Measurements from ENCODE around the gene KAZN. TPM values are rescaled to one million over a fixed set of nuclear protein-coding genes. Genes with fewer than 3 reads are reported as not detected.

Gene KAZN
- total and polyA plus RNA-seq, 2 donors (not counting 1 experiment from before 2014, with no cell fraction given) = 3.4 to 5.0 TPM

DNA sequence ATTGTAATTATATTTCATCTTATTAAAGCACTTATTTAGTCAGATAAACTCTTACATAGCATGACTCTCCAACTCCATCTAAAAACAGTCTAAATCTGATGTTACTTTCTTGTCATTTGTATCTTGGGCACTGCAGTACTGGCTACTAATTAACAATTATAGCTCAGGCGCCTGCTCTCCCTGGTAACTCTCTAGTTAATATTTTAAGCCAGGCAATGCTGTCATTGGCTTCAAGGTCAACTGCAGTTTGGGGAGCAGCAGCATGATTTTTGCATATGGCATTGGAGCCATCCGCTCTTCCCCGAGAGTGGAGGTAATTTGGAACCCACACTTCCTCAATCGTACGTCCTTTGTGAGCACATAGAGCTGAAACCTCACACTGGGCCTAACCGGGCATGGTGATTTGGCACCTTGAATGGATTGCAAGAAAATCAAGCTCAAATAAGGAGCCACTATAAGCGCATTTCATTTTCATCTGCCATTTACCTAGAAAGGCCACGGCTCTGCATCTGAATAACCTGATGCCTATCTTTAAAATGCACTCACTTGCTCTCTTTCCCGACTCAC lies 187.7 kb downstream of the KAZN start:
- DNase-seq (ENCODE audit: low read depth in 2 of 2) = no peak
- H3K79me2 ChIP-seq (ENCODE audit: control insufficient read depth, insufficient read depth, low read length) = no peaks in the 10 kb centered on the region
- TF ChIP-seq CTCF (conservative IDR thresholded peaks at IDR 0.05 in 1 of 2, IDR thresholded peaks at IDR 0.05 in 1 of 2; ENCODE audit: low read depth in 1 of 2, low read length in 2 of 2) (no peak), EZH2 (IDR thresholded peaks at IDR 0.05; ENCODE audit: low read length, missing control alignments) (no peak)
- no peak overlapping the region for H3K4me3 ChIP-seq (replicated peaks in 1 of 4; ENCODE audit: control extremely low read depth in 1 of 4, insufficient read depth in 1 of 4, low read depth in 3 of 4, low read length in 4 of 4)
- no peaks in the 10 kb centered on the region for H4K20me1 ChIP-seq (ENCODE audit: control insufficient read depth, extremely low read depth, insufficient read depth, low read length)
- H3K36me3 ChIP-seq (ENCODE audit: control insufficient read depth, insufficient read depth, low read length) = no peaks in the 10 kb centered on the region
- no peak overlapping the region for H3K4me2 ChIP-seq (ENCODE audit: extremely low read depth, insufficient read depth, low read length)
- H3K9ac ChIP-seq (ENCODE audit: insufficient read depth, low read length) = no peak overlapping the region
- H3K9me3 ChIP-seq (ENCODE audit: control insufficient read depth, insufficient read depth, low read depth, low read length) = no peaks in the 10 kb centered on the region
- no peak overlapping the region for H2AFZ ChIP-seq (ENCODE audit: low read length)
- no peak overlapping the region for H3K27ac ChIP-seq (ENCODE audit: insufficient read depth, low read length)
- H3K27me3 ChIP-seq (ENCODE audit: control insufficient read depth, insufficient read depth, low read length) = no peaks in the 10 kb centered on the region
- H3K4me1 ChIP-seq (ENCODE audit: control insufficient read depth, extremely low read depth, insufficient read depth, low read length) = no peaks in the 10 kb centered on the region

DNA sequence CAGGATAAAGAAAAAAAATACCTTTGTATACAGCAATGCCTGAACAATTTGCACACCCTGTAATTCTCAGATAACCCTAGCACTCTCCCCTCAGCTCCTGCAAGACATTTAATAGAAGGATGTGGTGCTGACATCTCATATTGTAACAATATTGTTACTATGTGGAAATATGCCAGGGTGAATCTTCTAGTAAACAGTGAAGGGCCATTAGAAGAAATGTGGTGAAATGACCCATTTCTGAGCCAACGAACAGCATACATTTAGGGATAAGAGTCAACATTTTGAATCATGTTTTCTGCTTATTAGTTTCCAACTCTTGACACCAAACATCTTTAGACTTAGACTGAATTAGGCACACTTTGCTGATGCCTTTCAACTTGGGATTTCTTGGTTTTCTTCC lies 188.2 kb downstream of the KAZN start:
- Histone ChIP-seq H3K4me3 (replicated peaks in 1 of 4; ENCODE audit: control extremely low read depth in 1 of 4, insufficient read depth in 1 of 4, low read depth in 3 of 4, low read length in 4 of 4) (no peak overlapping the region), H3K36me3 (ENCODE audit: control insufficient read depth, insufficient read depth, low read length) (no peaks in the 10 kb centered on the region)
- DNase-seq (ENCODE audit: low read depth in 2 of 2) = no peak

DNA sequence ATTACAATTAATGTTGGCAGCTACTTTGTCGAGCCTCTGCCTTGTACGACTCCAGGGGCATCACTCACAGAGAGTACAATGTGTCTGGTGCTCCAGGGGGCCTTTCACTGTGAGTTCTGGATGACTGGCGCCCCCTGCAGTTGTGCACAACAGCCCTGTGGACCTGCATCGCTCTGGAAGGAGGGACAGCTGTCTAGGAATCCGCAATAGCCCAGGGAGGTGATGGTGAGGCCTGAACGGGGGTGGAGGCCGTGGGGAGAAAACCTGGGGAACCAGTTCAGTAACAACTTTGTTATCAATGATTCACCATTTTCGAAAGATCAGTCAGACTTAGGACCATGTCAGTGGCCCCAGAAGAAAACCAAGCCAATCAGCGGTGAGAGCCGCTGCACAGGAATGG lies 189.1 kb downstream of the KAZN start:
- no peaks in the 10 kb centered on the region for H3K36me3 ChIP-seq (ENCODE audit: control insufficient read depth, insufficient read depth, low read length)
- no peaks in the 10 kb centered on the region for H3K79me2 ChIP-seq (ENCODE audit: control insufficient read depth, insufficient read depth, low read length)
- TF ChIP-seq EZH2 (IDR thresholded peaks at IDR 0.05; ENCODE audit: low read length, missing control alignments) (no peak), CTCF (conservative IDR thresholded peaks at IDR 0.05 in 1 of 2, IDR thresholded peaks at IDR 0.05 in 1 of 2; ENCODE audit: low read depth in 1 of 2, low read length in 2 of 2) (no peak)
- no peak for DNase-seq (ENCODE audit: low read depth in 2 of 2)
- H4K20me1 ChIP-seq (ENCODE audit: control insufficient read depth, extremely low read depth, insufficient read depth, low read length) = no peaks in the 10 kb centered on the region
- no peak overlapping the region for H3K9ac ChIP-seq (ENCODE audit: insufficient read depth, low read length)
- no peaks in the 10 kb centered on the region for H3K27me3 ChIP-seq (ENCODE audit: control insufficient read depth, insufficient read depth, low read length)
- H3K4me3 ChIP-seq (replicated peaks in 1 of 4; ENCODE audit: control extremely low read depth in 1 of 4, insufficient read depth in 1 of 4, low read depth in 3 of 4, low read length in 4 of 4) = no peak overlapping the region
- H3K27ac ChIP-seq (ENCODE audit: insufficient read depth, low read length) = no peak overlapping the region
- no peak overlapping the region for H3K4me2 ChIP-seq (ENCODE audit: extremely low read depth, insufficient read depth, low read length)
- H2AFZ ChIP-seq (ENCODE audit: low read length) = no peak overlapping the region
- no peaks in the 10 kb centered on the region for H3K4me1 ChIP-seq (ENCODE audit: control insufficient read depth, extremely low read depth, insufficient read depth, low read length)
- H3K9me3 ChIP-seq (ENCODE audit: control insufficient read depth, insufficient read depth, low read depth, low read length) = no peaks in the 10 kb centered on the region

More for the DNA sequence above, 188.2 kb downstream of the KAZN start:
- H3K9ac ChIP-seq (ENCODE audit: insufficient read depth, low read length) = no peak overlapping the region
- H2AFZ ChIP-seq (ENCODE audit: low read length) = no peak overlapping the region
- H3K27ac ChIP-seq (ENCODE audit: insufficient read depth, low read length) = no peak overlapping the region
- H3K27me3 ChIP-seq (ENCODE audit: control insufficient read depth, insufficient read depth, low read length) = no peaks in the 10 kb centered on the region
- no peaks in the 10 kb centered on the region for H3K79me2 ChIP-seq (ENCODE audit: control insufficient read depth, insufficient read depth, low read length)
- H3K4me1 ChIP-seq (ENCODE audit: control insufficient read depth, extremely low read depth, insufficient read depth, low read length) = no peaks in the 10 kb centered on the region
- H4K20me1 ChIP-seq (ENCODE audit: control insufficient read depth, extremely low read depth, insufficient read depth, low read length) = no peaks in the 10 kb centered on the region
- TF ChIP-seq CTCF (conservative IDR thresholded peaks at IDR 0.05 in 1 of 2, IDR thresholded peaks at IDR 0.05 in 1 of 2; ENCODE audit: low read depth in 1 of 2, low read length in 2 of 2) (no peak), EZH2 (IDR thresholded peaks at IDR 0.05; ENCODE audit: low read length, missing control alignments) (no peak)
- H3K9me3 ChIP-seq (ENCODE audit: control insufficient read depth, insufficient read depth, low read depth, low read length) = no peaks in the 10 kb centered on the region
- H3K4me2 ChIP-seq (ENCODE audit: extremely low read depth, insufficient read depth, low read length) = no peak overlapping the region

Measured in fibroblast of lung (primary cell).